HG03045 (cell line): ENCODE measurements around the gene EPC1.

Experiments
- ATAC-seq: cut with Tn5 transposase; IDR thresholded peaks from one replicate; pipeline ENCODE4 v1.9.1; 2021; ENCODE audit warnings: mild to moderate bottlenecking, moderate library complexity; ENCODE audit not compliant: unreplicated experiment

EPC1 gene

DNA sequence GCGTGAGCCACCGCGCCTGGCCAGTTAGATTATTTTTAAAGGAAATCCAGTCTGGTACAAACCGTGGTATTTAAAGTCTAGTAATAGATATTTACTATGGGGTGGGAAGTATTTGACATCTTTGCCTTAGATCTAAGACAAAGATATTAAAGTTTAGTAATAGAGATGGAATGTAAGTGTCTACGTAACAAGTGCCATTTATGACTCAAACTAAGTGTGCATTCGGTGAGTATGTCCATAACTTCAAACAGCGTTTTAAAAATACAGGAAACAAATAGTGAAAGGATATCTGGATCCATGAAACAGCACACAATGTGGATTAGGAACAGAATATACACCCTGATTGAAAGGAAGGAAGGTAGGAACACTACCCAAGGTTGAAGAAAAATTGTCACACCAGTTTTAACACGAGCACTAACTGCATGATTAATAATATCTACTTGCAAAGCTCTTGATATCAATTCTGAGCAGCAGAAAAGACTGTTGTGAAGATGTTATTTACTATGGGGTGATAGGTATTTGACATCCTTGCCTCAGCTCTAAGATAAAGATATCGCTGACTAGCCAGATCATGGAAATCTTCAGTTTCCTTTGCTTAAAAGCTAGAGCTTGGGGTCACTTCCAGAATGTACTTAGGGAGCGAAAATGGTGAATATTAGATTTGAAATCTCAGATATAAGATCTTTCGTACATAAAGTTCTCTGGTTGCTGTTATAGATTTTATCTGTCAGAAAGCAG, 48.7 kb downstream of the EPC1 start:
- no peak for ATAC-seq

DNA sequence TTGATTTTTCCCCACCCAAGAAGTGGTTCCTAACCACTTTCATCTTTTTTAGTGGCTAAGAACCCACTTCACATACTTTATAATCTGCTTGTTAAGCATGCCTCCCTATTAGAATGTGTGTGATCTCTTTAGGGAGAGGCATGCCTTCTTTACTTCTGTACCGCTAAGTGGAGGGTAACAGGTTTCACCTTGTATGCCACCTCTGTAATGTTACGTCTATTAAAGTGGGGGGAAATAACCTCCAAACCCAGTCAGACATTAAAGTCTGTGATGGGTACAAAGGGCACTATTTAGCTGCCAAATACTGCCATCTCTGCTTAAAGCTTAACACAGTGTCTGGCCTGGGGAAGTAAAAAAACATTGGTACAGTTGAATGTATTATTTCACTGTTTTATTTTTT, 51.9 kb downstream of the EPC1 start:
- ATAC-seq, result no peak

DNA sequence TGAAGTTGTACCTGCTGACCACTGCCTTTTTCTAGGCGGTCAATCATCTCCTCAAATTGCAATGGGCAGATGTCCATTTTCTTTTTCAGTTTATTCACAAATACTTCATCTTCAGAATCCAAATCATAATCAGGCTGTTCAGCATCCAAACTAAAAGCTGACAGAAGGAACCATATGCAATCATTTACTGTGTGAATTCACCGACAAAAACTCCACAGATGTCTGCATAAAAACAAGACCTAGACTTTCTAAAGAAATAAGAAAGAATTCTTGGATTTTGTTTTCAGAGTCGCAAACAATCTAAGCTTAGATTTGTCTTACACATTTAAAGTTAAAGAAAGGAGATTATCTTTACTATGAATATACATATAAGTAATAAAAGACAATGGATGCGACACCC, 53.4 kb downstream of the EPC1 start:
- no peak for ATAC-seq

DNA sequence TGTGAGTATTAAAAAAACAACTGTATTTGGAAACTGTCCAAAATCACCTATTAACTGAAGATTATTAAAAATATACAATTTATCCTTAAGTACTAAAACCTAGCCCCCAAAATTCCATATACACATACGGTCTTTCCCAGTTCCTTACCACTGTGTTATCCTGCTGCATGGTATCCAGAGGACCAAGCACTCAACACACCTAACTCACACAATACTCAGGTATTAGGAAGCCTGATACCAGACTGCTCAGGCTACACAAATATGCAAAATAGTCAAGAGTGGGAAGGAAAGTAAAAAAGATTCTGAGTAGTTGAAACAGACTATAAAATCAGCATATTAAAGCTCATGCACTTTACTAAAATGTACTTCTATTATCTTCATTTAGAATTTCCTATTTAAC, 67.2 kb downstream of the EPC1 start:
- ATAC-seq, result no peak

DNA sequence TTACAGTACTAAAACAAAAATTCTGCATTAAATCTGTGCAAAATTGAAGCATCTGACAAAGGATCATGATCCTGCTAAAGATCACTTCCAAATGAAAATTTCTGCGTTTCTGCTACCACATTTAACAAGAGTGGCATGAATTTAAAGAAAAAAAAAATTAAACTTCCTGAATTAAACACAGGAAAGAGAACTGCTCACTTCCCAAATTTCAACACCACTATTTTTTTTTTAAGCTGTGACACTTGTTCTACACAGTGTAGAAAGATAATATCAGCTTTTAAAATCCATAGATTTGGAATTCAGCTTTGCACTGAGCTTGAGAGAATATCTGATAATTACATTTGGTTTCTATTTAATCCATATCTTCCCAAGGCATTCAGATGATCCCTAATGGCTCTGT, 73.6 kb downstream of the EPC1 start:
- no peak for ATAC-seq

DNA sequence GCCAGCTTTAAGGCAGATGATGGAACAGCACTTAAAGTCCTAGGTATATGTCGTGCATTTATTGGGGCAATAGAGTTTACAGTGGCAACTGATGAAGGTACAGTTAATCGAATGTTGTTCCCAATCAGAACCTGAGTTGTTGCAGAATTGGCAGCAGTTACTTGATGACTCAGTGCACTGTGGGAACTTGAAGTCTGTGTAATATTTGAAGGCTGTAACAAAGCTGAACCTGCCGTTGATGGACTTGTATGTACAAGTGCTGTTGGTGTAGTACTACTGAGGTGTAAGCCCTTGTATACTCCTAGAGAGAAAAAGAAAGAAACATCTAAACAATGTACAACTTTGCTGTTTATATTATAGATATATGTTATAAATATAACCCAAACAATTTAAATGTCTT, 75.3 kb downstream of the EPC1 start:
- ATAC-seq, result no peak

DNA sequence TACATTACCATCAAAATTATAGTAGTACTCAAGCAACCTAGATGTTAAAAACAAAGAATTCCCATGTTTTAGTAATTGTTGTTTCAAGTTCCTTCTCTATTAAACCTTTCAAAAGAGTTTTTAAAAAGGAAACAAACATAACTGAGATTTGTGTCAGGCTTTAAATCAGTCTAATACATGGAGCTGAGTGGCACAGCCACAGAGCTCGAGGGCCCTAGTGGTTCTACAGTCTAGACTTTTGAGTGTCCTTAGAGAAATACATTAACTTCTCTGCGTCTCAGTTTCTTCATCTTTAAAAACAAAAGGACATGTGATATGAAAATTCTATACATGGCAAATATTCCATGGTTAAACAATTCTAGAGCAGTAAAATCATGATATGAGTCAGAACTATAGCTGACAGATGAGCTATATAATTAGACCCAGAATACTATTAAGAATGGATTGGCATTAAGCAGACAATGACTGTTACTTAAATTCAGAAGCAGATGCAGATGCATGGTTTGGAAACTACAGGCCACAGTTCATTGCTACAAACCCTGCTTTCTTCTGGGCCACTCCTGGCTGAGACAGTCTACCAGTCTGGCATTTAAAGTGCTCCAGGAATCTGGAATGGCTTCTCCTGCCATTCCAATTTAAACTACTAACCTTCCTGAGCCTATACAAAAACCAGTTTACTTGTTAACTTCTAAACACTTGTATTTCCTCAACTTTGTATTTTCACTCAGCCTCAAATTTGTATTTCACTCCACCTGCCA, 77.4 kb downstream of the EPC1 start:
- no peak for ATAC-seq

DNA sequence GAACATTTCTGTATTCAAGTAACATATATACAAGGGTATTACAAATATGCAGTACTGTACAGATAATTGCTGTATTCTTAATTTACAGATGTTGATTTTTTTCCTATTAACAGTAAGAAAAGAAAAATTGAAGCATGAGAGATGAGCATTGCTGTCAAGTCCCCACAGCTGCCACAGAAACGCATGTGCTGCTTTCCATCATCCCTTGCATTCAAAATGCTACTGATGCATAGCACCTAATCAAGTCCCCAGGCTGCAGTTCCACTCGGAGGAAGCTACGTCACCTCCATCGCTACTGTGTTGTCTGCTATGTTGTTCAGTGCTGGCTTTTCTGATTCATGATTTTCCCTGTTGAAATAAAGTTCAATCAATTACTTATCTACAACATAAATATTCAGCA, 78.2 kb downstream of the EPC1 start:
- no peak for ATAC-seq

DNA sequence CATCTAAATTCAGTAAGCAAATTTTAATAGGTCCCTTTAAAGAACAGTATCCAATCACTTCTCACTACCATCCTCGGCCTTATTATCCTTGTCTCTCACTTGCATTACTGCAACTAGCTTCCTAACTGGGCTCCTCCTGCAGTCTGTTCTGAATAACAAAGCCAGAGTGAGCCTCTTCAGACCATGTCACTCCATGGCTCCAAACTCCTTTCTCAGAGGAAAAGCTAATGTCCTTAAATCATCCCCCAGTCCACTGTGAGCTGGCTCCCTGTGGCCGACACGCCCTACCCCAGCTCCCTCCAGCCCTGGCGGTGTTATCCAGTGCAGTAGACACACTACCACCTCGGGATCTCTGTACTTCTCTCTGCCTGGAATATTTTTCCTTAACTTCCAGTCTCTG, 80.0 kb downstream of the EPC1 start:
- no peak for ATAC-seq

DNA sequence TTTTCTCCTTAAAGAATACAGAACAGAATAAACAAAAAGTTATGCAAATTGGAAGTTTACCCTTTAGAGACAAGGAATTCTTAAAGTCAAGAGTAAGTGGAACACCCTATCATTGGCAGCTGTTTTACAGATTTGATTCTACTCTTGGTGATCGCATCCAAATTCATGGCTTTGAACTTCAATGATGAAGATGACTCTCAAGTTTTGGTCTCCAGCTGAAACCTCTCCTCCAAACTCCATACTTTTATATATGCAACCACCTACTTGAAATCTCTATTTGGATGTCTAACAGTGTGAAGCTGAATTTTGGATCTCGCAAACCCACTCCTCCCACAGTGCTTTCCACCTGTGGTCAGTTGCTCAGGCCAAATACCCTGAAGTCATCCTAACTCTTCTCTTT, 80.4 kb downstream of the EPC1 start:
- ATAC-seq, result no peak

DNA sequence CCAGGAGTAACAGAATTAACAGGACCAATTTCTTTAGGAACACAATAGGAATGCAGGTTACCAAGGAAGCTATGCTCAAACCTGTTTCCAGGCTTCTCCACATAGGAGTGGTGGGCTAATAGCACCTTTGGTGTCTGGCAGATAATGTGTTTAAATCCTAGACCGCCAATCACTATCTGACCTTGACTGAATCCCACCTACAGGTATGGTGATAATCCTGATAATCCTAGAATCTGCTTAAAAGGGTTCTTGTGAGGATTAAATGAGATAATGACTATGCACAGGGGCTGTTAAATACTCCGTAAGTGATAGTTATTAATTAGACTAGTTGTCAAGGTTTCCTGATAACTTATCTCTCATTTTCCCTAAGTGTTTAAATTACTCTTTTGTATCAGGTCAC, 81.2 kb downstream of the EPC1 start:
- no peak for ATAC-seq

DNA sequence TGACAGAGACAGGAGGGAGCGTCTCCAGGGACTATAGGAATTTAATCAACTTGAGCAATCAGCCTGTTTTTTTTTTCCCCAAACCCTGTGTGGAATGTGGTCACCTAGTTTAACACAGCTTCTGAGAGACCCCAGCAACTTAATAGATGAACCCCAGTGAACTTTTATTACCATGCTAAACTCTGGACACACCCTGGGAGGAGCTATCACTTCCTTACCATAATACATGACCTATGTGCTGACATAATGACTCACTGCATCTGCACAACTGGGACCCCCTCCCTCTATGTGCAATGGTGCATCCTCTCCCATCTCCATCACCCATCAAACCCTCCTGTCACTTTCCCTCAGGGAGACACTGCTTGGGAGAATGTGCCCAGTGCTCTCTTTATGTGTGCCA, 83.7 kb downstream of the EPC1 start:
- ATAC-seq, result no peak

DNA sequence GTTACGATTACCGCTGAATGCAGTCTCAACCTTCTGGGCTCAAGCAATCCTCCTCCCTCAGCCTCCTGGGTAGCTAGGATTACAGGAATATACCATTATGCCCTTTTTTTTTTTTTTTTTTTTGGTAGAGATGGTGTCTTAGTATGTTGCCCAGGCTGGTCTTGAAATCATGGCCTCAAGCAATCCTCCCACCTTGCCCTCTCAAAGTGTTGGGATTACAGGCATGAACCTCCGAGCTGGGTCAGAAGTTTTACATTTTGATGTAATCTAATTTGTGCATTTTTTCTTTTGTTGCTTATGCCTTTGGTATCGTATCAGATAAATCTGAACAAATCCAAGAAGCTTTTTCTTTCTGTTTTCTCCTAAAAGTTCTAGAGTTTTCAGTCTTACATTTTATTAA, 87.4 kb downstream of the EPC1 start:
- no peak for ATAC-seq

DNA sequence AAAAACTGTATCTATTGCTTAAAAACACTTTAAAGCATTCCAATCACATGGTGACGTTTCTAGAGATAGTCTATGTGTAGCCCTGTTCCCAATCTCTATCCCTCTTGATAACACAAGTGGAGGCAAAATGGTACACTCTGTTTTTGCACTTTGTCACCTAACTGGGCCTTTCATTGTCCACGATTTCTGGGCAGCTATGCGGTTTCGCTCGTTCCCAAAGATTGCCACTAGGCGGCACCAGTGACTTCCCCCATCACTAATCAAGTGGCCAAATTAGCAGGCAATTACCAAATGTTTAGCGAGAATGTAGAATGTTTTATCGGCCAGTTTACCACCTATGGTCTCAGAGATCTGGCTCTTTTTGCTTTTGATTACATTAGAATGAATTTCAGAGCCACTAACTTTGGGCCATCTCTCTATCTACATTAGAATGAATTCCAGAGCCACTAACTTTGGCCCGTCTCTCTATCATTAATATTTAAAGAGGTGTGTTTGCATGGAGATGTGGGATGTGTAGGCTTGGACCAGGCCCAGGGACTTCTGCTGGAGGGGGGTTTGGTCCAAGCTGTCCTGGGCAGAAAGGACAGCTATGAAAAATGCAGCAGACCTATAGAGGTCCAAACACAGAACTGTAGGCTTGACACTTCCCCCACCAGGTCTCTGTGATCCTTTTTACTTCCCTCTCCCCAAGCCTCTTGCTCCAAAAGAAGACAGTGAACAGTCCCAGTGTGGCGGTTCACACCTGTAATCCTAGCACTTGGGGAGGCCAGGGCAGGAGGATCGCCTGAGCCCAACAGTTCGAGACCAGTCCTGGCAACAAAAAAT, 90.1 kb downstream of the EPC1 start:
- no peak for ATAC-seq

DNA sequence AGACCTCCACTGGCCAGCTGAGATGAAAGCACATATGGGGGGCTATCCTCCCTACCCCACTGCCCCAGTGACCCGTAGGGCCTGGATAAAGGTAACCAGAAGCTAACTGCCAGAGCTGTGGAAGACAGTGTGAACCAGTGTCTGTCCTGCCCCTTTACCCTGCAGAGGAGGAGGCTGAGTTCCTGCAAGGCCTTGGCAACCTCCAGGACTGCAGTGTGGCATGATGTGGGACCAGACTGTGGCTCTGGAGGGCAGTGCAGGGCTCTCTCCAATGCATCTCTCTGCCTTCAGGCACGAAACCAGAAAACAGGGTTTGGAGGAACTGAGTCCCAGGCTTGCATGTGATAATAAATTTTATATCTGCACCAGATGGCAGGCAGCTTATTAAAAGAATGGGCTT, 93.1 kb downstream of the EPC1 start:
- ATAC-seq, result no peak

DNA sequence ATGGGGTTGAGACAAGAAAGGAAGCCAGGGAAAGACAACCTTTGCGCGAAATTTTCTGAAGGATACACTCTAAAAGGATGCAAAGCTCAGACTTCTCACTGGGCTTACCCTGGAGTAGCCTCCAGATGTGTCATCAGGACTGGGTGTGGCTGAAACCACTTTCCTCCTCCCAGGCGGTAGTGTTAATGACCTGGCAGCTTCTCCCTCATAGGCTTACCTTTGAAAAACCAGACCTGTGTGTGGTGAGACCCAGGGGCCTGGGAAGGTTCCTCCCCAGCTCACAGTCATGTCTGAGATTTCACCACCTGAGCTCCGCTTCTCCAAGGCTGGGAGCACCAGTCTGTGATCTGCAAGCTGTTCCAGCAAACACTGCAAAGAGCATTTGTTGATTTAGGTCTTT, 93.7 kb downstream of the EPC1 start:
- no peak for ATAC-seq

DNA sequence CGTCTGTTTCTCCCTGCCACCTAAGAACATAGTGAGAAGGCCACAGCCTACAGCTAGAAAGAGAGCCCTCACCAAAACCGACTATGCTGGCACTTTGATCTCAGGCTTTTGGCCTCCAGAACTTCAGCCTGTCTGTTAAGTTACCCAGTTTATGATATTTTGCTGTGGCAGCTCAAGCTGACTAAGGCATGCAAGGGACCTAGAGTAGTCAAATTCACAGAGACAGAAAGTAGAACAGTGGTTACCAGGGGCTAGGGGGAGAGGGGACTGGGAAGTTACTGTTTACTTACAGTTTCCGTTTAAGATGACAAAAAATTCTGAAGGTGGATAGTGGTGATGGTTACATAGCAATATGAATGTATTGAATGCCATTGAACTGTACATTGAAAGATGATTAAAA, 96.5 kb downstream of the EPC1 start:
- peak; percentile 72 for ATAC-seq

DNA sequence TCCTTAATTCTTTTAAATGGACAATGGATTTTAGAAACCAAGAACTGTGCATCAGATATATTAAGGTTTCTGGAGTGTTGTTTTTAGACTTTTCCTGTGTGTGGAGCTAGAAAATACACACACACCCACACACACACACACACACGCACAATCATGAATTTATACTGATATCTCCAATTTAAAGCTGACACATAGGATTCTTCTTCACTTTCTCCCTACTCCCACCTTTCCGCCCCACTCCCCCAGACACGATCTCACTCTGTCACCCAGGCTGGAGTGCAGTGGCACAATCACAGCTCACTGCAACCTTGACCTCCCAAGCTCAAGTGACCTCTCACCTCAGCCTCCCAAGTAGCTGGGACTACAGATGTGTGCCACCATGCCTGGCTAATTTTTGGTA, 100.3 kb downstream of the EPC1 start:
- no peak for ATAC-seq

DNA sequence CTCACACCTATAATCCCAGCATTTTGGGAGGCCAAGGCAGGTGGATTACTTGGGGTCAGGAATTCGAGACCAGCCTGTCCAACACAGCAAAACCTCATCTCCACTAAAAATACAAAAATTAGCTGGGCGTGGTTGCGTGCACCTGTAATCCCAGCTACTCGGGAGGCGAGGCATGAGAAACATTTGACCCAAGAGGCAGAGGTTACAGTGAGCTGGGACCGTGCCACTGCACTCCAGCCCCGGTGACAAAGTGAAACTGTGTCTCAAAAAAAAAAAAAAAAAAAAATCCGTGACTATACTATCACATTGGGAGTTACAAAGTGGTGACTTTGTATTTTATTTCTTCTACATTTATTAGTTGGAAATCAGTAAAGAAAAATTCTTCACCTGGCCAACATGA, 101.2 kb downstream of the EPC1 start:
- ATAC-seq, result no peak

DNA sequence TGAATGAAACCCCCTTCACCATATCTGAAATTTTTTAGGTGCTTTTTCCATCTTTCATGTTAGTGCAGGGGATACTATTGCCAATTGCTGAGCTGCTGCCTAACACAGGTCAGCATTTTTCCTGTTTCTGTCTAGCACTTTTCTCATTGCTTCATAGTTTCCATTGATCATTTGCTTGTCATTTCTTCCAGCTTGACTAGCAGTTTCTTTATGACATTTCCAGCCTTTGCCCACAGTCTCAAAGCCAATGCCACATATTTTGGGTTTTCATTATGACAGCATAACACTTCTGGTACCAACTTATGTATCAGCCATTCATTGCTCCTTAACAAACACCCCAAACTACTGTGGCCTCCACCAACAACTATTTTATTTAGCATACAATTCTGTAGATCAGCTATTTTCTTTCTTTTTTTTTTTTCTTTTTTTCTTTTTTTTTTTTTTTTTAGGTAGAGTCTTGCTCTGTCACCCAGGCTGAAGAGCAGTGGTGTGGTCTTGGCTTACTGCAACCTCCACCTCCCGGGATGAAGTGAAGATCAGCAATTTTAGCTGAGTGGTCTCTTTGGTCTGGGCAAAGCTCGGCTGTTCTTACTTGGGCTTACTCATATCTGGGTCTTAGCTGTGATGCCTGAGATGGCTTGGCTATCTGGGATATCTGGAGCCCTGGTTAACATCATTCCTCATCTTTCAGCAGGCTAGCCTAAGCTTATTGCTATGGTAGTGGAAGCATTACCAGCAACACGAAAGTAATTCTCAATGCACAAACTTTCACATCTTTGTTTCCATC, 102.3 kb downstream of the EPC1 start:
- no peak for ATAC-seq

DNA sequence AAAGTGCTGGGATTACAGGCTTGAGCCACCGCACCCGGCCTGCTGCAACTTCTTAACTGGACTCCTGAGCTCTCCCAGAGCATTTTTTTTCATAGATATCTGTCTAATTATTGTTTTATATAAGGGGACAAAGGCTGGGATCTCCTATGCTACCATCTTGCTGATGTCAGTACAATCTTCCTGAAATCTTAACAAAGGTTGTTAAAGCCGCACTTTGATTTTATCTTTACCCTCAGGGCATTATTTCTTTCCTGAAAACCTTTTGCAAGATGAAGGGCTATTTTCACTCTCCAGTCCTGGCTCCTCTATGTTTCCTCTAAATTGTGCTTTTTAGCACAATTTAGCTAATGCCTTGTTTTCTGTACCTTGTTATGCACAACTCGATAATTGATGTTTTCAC, 102.9 kb downstream of the EPC1 start:
- ATAC-seq, result no peak
